Activated CD4-positive, alpha-beta T cell treated with anti-CD3 and anti-CD28 coated beads, Interleukin-2, amount 50 U/mL, for 1 hour (primary cell): ENCODE results near the gene SLC10A3.

Experiments
- DNase-seq: peaks from one replicate; pipeline ENCODE4 v3.0.0-alpha.2; 2020

Gene SLC10A3, protein sequence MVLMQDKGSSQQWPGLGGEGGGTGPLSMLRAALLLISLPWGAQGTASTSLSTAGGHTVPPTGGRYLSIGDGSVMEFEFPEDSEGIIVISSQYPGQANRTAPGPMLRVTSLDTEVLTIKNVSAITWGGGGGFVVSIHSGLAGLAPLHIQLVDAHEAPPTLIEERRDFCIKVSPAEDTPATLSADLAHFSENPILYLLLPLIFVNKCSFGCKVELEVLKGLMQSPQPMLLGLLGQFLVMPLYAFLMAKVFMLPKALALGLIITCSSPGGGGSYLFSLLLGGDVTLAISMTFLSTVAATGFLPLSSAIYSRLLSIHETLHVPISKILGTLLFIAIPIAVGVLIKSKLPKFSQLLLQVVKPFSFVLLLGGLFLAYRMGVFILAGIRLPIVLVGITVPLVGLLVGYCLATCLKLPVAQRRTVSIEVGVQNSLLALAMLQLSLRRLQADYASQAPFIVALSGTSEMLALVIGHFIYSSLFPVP

DNA sequence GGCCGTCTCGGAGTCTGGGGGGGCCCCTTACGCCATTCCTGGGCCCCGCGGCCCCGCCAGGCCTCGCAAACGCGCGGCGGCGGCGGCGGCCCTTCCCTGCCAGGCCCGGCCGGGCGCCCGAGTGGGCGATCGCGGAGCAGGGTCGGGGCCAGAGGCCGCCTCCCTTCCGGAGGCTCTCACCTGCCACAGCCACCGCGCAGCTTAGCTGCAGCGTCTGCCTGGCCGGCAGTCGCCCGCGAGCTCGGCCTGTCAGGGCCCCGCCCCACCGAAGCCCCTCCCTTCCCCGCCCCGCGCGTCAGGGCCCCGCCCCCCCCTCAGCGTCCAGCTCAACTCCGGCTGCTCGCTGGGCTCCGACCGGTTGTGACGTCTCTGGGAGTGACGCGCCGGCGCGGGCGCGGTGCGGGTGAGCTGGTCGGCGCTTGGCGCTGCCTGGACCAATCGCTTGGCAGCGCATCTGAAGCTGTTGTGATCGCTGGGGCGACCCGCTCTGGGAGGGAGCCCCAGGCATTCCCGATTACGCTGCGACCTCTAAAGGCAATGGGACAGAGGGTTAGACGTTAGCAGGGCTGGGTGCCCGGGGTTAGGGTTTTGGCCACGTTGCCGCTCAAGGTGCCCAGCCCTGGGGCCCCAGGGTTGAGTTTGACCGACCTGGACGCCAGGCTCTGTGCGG lies at the start of gene SLC10A3:
TSS of gene SLC10A3 (minus strand) at position 216 of the 670 bp plus-strand sequence. CDS start 1,689 bp downstream, outside the sequence.
- peak; percentile 84 for DNase-seq

DNA sequence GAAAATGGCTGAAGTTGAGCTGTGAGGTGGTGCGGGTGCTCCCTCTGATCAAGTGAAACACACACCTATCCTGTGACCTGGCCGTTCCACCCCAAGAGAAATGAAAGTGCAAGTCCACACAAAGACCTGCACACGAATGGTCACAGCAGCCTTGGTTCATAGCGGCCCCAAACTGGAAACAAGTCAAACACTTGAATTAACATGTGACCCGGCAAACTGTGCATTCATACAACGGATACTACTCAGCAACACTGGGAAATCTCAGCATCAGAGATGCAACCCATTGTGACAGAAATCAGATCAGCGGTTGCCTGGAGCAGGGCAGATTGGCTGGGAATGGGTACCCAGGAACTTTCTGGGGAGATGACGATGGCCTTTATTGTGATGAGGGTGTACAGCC lies 48.6 kb upstream of the SLC10A3 start:
- no peak for DNase-seq

- no peak for DNase-seq
Observed at GRCh38 chrX:154535892-154536291, 45.5 kb upstream of the SLC10A3 start.

- peak; percentile 86 for DNase-seq
Observed at GRCh38 chrX:154534526-154535322, 44.3 kb upstream of the SLC10A3 start.

GRCh38 chrX:154532690-154533089 lies 42.3 kb upstream of the SLC10A3 start:
- no peak for DNase-seq

GRCh38 chrX:154531626-154532025 lies 41.2 kb upstream of the SLC10A3 start:
- DNase-seq: no peak

GRCh38 chrX:154530286-154530685 lies 39.9 kb upstream of the SLC10A3 start:
- no peak for DNase-seq

GRCh38 chrX:154529206-154529612 lies 38.8 kb upstream of the SLC10A3 start:
- DNase-seq: no peak

DNA sequence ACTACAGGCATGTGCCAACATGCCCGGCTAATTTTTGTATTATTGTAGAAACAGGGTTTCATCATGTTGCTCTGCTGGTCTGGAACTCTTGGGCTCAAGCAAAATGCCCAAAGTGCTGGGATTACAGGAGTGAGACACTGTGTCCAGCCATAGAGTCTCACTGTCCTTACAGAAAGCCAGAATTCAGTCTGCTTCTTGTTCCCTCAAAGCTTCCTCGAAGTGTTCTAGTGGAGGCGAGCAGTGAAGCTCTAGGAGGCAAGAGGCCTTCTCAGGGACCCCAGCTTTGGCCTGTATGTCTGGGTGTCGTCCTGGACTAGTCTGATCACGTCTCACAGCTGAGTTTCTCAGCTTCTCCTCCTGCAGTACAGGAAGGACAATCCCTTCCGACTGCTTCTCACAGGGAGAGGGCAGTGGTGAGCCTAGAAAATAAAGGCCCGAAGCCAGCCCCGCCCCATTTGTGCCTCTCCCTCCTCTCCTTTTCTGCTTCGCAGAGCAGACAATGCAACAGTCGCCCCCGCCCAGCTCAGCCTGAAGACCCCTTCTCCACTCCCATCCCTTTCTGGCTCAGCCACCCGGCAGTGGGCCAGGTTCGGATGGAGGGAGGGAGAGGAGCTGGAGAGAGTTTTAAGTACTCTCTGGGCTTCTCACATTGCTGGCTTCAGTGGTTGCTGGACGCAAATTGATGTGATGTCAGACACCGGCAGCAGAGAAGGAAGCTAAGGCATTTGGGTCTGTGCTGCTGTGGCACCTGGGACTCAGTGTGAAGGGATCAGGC lies 36.7 kb upstream of the SLC10A3 start:
- peak; percentile 52 for DNase-seq

- DNase-seq: no peak
Observed at GRCh38 chrX:154525606-154526490, 35.4 kb upstream of the SLC10A3 start.

GRCh38 chrX:154519389-154519788 lies 29.0 kb upstream of the SLC10A3 start:
- DNase-seq: no peak

DNA sequence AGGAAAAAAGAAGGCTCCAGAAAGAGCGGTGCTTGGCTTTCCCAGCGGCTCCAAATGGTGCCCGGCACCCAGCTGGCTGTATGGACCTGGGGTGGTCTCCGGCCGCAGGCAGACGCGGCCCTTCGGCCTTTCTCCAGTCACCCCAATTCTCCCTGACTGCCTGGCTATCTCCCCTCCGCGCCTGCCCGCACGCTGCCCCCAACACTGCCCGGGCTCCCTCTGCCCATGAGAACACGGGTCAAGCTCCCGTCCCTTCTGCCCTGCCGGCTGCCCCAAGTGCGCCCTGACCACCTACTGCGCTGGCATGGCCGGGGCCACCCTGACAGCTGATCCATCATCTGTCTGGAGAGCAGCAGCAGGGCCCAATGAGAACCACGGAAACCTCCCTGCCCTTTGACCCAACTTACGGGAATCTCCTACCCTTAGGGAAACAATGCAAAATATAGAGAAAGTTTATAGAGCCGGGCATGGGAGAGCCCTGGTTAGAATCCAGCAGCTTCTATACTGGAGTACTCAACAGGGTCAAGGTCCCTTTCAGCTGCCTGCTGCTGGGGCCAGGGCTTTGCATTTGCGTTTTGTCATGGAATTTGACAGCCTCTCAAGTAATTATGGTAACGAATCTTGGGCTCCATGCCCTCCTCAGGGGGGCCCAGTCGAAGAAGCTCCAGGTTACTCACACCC lies 26.8 kb upstream of the SLC10A3 start:
- DNase-seq: no peak

GRCh38 chrX:154516656-154517100 lies 26.2 kb upstream of the SLC10A3 start:
- DNase-seq: no peak

GRCh38 chrX:154515966-154516655 lies 25.7 kb upstream of the SLC10A3 start, which contains the start of gene FAM3A:
Gene FAM3A (minus strand): TSS chrX:154516232. CDS start chrX:154515772, 460 bp downstream.
- DNase-seq: peak; percentile 90

DNA sequence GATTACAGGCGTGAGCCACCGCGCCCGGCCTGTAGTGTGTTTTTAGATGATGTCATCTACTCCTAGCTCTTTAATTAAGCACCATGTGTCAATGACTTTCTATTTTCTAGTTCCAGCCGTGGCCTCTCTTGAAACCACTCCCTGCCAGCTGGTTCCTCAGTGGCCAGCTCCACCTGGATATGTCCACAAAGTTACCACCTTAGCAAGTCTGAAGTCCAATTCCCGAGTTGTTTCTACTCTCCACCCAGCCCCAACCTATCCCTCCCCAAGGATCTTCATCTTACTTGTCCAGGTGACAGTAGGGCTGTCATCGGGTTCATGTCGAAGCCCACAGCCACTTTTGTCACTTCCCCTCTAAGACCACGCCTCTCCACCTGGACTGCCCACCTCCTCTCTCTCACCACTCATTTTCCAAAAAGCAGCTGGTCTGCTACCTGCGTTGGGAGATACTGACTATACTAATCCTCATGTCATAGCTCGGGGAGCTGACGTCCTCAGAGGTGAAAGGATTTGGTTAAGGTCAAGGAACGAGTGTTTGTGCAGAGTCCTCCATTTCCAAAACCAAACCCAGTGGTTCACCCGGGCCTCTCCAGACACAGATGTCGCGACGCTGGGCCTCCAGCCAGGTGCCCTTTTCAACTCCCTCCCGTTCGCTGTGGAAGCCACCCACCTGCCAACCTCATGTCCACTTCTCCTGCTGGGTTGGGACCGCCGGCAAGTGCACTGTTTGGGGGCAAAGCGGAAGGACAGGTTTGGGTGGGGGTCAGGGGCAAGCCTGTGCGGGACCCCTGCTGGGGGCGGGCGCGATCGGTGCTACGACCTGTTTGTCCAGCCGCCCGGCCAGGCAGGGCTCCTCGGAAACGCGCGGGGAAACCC lies 24.9 kb upstream of the SLC10A3 start:
- no peak for DNase-seq

DNA sequence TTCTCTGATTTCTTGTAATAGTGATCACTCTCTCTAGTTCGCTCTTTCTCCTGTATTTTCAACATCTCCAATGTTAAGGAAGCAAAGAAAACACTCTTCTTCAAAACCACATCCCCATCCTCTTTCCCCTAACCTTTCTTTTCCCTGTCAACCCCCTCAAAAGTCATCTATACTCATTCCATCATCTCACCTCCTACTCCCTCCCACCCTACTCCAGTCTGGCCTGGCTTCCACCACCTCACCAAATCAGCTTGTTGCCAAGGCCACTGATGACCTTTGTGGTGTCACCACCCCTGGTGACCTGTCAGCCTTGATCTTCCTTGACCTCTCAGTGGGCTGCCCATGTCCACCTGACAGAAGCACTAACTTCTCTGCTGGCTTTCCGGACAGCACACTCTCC lies 23.3 kb upstream of the SLC10A3 start:
- DNase-seq: no peak

DNA sequence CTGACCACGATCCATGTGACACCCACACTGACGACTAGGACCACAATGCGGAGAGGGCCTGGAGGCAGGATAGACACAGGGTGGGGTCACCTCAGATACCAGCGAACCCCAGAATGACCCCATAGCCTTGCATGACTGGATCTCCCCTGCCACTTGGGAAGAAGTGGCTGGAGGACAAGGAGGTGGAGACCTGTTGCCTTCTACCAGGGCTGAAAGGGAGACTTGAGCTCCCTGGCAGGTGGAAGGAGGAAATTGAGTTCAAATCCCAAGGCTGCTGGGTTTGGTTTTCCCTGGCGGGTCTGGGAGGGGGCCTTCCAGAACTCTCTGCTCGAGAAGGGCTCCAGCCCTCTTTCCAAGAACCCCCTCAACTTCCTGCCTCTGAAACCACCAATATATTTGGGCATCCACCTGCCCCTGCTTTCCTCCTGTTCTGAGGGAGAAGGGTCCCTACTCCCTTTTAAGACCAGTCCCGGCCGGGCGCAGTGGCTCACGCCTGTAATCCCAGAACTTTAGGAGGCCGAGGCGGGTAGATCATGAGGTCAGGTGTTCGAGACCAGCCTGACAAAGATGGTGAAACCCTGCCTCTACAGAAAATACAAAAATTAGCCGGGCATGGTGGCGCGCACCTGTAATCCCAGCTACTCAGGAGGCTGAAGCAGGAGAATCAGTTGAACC lies 22.6 kb upstream of the SLC10A3 start:
- DNase-seq: no peak

DNA sequence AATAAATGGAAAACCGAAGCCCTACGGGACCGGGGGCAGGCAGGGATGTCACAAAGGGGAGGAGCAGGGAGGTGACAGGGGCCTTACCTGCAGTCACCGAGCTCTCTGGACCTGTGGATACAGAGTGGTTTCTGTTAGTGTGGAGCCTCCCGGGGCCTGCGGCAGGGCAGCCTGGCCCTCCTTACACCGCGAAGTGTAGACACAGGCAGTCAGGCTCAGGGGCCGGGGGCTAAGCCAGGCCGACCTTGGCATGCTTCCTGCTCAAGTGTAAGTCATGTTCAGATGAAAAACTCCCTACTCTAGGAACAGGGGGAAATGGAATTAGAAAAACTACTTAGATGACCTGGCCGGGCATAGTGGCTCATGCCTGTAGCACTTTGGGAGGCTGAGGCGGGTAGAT lies 21.3 kb upstream of the SLC10A3 start:
- DNase-seq: no peak
